BE2C (cell line): ENCODE results near the gene CDON.

Experiments used
- DNase-seq: peaks from one replicate; pipeline ENCODE4 v3.0.0-alpha.2; 2020
- H3K27me3 ChIP-seq: fragments of 250-450 bp; sonication (Bioruptor Pico); 2 replicates; pipeline ENCODE4 v1.5.1; 2020; ENCODE audit warnings: mild to moderate bottlenecking
- H3K36me3 ChIP-seq: fragments of 250-450 bp; sonication (Bioruptor Pico); 2 replicates; pipeline ENCODE4 v1.5.1; 2020; ENCODE audit warnings: mild to moderate bottlenecking
- H3K4me1 ChIP-seq: fragments of 250-450 bp; sonication (Bioruptor Pico); 2 replicates; pipeline ENCODE4 v1.5.1; 2020
- H3K4me3 ChIP-seq: 2 replicates; pipeline ENCODE4 v1.5.1; 2011; ENCODE audit warnings: low read depth, low read length
- H3K9me3 ChIP-seq: fragments of 250-450 bp; sonication (Bioruptor Pico); 2 replicates; pipeline ENCODE4 v1.5.1; 2020
- CTCF ChIP-seq: IDR thresholded peaks from 2 replicates; pipeline ENCODE4 v1.5.1; 2012; ENCODE audit warnings: mild to moderate bottlenecking, low read depth, low read length

CDON gene

GRCh38 chr11:126054882-126055281 lies 7.8 kb downstream of the CDON start:
- Histone ChIP-seq H3K27me3 (no peaks in the 10 kb centered on the region), H3K36me3 (no peaks in the 10 kb centered on the region; the same call in none of the 2 replicates), H3K4me1 (peaks cover 22% of the 10 kb centered on the region), H3K4me3 (no peak overlapping the region), H3K9me3 (no peaks in the 10 kb centered on the region)
- DNase-seq: no peak
- no peak for TF ChIP-seq CTCF

GRCh38 chr11:126054408-126054807 lies 8.3 kb downstream of the CDON start:
- no peak for DNase-seq
- Histone ChIP-seq H3K36me3 (no peaks in the 10 kb centered on the region; the same call in none of the 2 replicates), H3K9me3 (no peaks in the 10 kb centered on the region), H3K27me3 (no peaks in the 10 kb centered on the region), H3K4me1 (peaks cover 27% of the 10 kb centered on the region), H3K4me3 (no peak overlapping the region)
- TF ChIP-seq CTCF: no peak

- no peak for DNase-seq
- no peaks in the 10 kb centered on the region for H3K9me3 ChIP-seq
- peaks cover 33% of the 10 kb centered on the region for H3K4me1 ChIP-seq
- TF ChIP-seq CTCF: no peak
- H3K4me3 ChIP-seq: peak overlapping the region; percentile 22
- H3K27me3 ChIP-seq: no peaks in the 10 kb centered on the region
- no peaks in the 10 kb centered on the region; the same call in none of the 2 replicates for H3K36me3 ChIP-seq
Observed at GRCh38 chr11:126053415-126054286, 9.0 kb downstream of the CDON start.

GRCh38 chr11:126051117-126051516 lies 11.5 kb downstream of the CDON start:
- Histone ChIP-seq H3K27me3 (no peaks in the 10 kb centered on the region), H3K36me3 (peaks cover 10% of the 10 kb centered on the region), H3K9me3 (no peaks in the 10 kb centered on the region), H3K4me3 (no peak overlapping the region), H3K4me1 (peaks cover 41% of the 10 kb centered on the region)
- no peak for TF ChIP-seq CTCF
- no peak for DNase-seq

- H3K4me1 ChIP-seq: peaks cover 41% of the 10 kb centered on the region
- TF ChIP-seq CTCF: no peak
- H3K4me3 ChIP-seq: 0 out of 2 replicates have a peak overlapping the region, but pooled peaks have one; percentile 17
- DNase-seq: no peak
- H3K9me3 ChIP-seq: no peaks in the 10 kb centered on the region
- peaks cover 25% of the 10 kb centered on the region for H3K36me3 ChIP-seq
- no peaks in the 10 kb centered on the region for H3K27me3 ChIP-seq
Observed at GRCh38 chr11:126049159-126049558, 13.5 kb downstream of the CDON start.

- no peak for TF ChIP-seq CTCF
- no peaks in the 10 kb centered on the region for H3K27me3 ChIP-seq
- peaks cover 33% of the 10 kb centered on the region for H3K4me1 ChIP-seq
- DNase-seq: no peak
- no peak overlapping the region for H3K4me3 ChIP-seq
- H3K9me3 ChIP-seq: no peaks in the 10 kb centered on the region
- peaks cover 33% of the 10 kb centered on the region for H3K36me3 ChIP-seq
Observed at GRCh38 chr11:126048197-126048596, 14.5 kb downstream of the CDON start.
